Sciatic nerve (tissue), 2 donors: ENCODE data around the gene PALM3. TPM values are rescaled to one million over a fixed set of nuclear protein-coding genes. Genes with fewer than 3 reads are reported as not detected.
A peak's percentile ranks its signal among the peaks of the same experiment; 100 is the strongest.
"Not testable (repeated sequence)": the region's sequence is repeated elsewhere in the genome, so short reads cannot be mapped to it uniquely, and the experiment has no call there.

Source experiments
- ATAC-seq: fragments of 200-7000 bp; cut with Tn5 transposase; one replicate; pipeline ENCODE4 v1.9.1; 2020; ENCODE audit warnings: mild to moderate bottlenecking, moderate library complexity
- DNase-seq: peaks from one replicate; pipeline ENCODE4 v3.0.0-alpha.2; 2020; ENCODE audit warnings: low spot score
- intact Hi-C: fragments of 100-400 bp; cut with DNase I; formaldehyde crosslinking; loops from one replicate; pipeline ENCODE4 v1.14.2; 2022
- total RNA-seq: library from RNA; stranded (reverse); fragmentation: NEBNext Ultra II Directional; extraction: Animal tissue kit (Norgen Biotek cat#: 25700); gene quantifications from one replicate; pipeline ENCODE4 v1.2.1, GENCODE V29; 2021
- donor health status: DM: no; HTN: no; CAD: no.
- donor health status: DM: no; HTN: no; CAD: no.

Gene PALM3
- total RNA-seq, 1 donor from 2014 or later = 4.5 TPM

- ATAC-seq = no peak
- intact Hi-C loops = no loop called here
- DNase-seq = no peak
Observed at GRCh38 chr19:14066134-14066533, 4.3 kb upstream of the PALM3 start.

GRCh38 chr19:14063105-14063504, 1.2 kb upstream of the PALM3 start:
- ATAC-seq (no peak), DNase-seq (no peak)
- intact Hi-C loops = no loop called here

GRCh38 chr19:14062558-14062855, 631 bp upstream of the PALM3 start:
- intact Hi-C loops = no loop called here
- ATAC-seq = no peak
- no peak for DNase-seq

GRCh38 chr19:14061081-14061749, 661 bp downstream of the PALM3 start:
- ATAC-seq = no peak
- DNase-seq = no peak
- intact Hi-C loops = no loop called here

- intact Hi-C loops = loop anchor here (5.0 kb wide), 1 partner anchor 177 kb away; no protein-coding TSS in a partner anchor
- ATAC-seq = no peak
- no peak for DNase-seq
Observed at GRCh38 chr19:14059652-14060155, 2.2 kb downstream of the PALM3 start.

GRCh38 chr19:14059093-14059480, 2.8 kb downstream of the PALM3 start:
- no peak for ATAC-seq
- intact Hi-C loops = loop anchor here (5.0 kb wide), 1 partner anchor 177 kb away; no protein-coding TSS in a partner anchor

GRCh38 chr19:14058182-14059092, 3.4 kb downstream of the PALM3 start:
- DNase-seq (no peak), ATAC-seq (no peak)
- intact Hi-C loops = loop anchor here (5.0 kb wide), 1 partner anchor 176 kb away; no protein-coding TSS in a partner anchor

More at GRCh38 chr19:14059093-14059480, 2.8 kb downstream of the PALM3 start:
- DNase-seq = peak; percentile 67

GRCh38 chr19:14056741-14057356, 5.0 kb downstream of the PALM3 start:
- peak; percentile 13 for ATAC-seq
- intact Hi-C loops = loop anchor here (5.0 kb wide), 1 partner anchor 175 kb away; no protein-coding TSS in a partner anchor
- DNase-seq = no peak

- ATAC-seq (peak; percentile 11), DNase-seq (no peak)
- intact Hi-C loops = loop anchor here (5.0 kb wide), 1 partner anchor 174 kb away; no protein-coding TSS in a partner anchor
Observed at GRCh38 chr19:14056069-14056666, 5.7 kb downstream of the PALM3 start.

GRCh38 chr19:14055396-14055795, 6.5 kb downstream of the PALM3 start:
- intact Hi-C loops = loop anchor here (5.0 kb wide), 1 partner anchor 173 kb away; no protein-coding TSS in a partner anchor
- DNase-seq = no peak
- no peak for ATAC-seq

- no peak for ATAC-seq
- intact Hi-C loops = loop anchor here (5.0 kb wide), 1 partner anchor 172 kb away; no protein-coding TSS in a partner anchor
- no peak for DNase-seq
Observed at GRCh38 chr19:14054721-14055120, 7.2 kb downstream of the PALM3 start.

- no peak for ATAC-seq
- intact Hi-C loops = no loop called here
Observed at GRCh38 chr19:14054099-14054498, 7.8 kb downstream of the PALM3 start.

GRCh38 chr19:14053500-14053899, 8.4 kb downstream of the PALM3 start:
- ATAC-seq (no peak), DNase-seq (no peak)
- intact Hi-C loops = no loop called here

More at GRCh38 chr19:14054099-14054498, 7.8 kb downstream of the PALM3 start:
- DNase-seq = no peak

- intact Hi-C loops = no loop called here
- DNase-seq (no peak), ATAC-seq (no peak)
Observed at GRCh38 chr19:14053032-14053431, 8.8 kb downstream of the PALM3 start.

GRCh38 chr19:14052470-14052869, 9.4 kb downstream of the PALM3 start:
- no peak for ATAC-seq
- DNase-seq = no peak
- intact Hi-C loops = no loop called here

GRCh38 chr19:14051980-14052379, 9.9 kb downstream of the PALM3 start:
- no peak for DNase-seq
- intact Hi-C loops = no loop called here
- no peak for ATAC-seq

- intact Hi-C loops, DNase-seq, ATAC-seq: not testable (repeated sequence)
Observed at GRCh38 chr19:14050961-14051360, 10.9 kb downstream of the PALM3 start.

GRCh38 chr19:14050512-14050911, 11.4 kb downstream of the PALM3 start:
- DNase-seq = no peak
- intact Hi-C loops = no loop called here
- no peak for ATAC-seq
